Caco-2 (cell line): ENCODE measurements around the gene CFAP299. TPM values are rescaled to one million over a fixed set of nuclear protein-coding genes. Genes with fewer than 3 reads are reported as not detected.

Experiments
- BruUV-seq: library from RNA; stranded (reverse); fragments of 400-500 nt; replicated peaks from 2 replicates; lab custom pipeline; 2021; lab: Mats Ljungman, UMichigan
- CTCF ChIA-PET: fragments of 300-600 bp; sonication (Branson Sonifier 250); formaldehyde crosslinking; loops from one replicate; lab custom pipeline; 2022; ENCODE audit warnings: antibody characterized with exemption; lab: Charles Lee
- POLR2A ChIA-PET: fragments of 300-600 bp; sonication (Branson Sonifier 250); formaldehyde crosslinking; loops from one replicate; lab custom pipeline; 2022; ENCODE audit warnings: antibody characterized with exemption; lab: Charles Lee
- DNase-seq, 2 experiments: peaks; one replicate each; pipeline versions ENCODE4 v3.0.0 to v3.0.0-alpha.2; 2020 to 2022
- H3K27me3 ChIP-seq: replicated peaks from 2 replicates; pipeline ENCODE4 v1.6.0; 2011; ENCODE audit warnings: low read length; ENCODE audit not compliant: control insufficient read depth, insufficient read depth
- H3K36me3 ChIP-seq: 2 replicates; pipeline ENCODE4 v1.5.1; 2011; ENCODE audit warnings: low read length; ENCODE audit not compliant: control insufficient read depth, insufficient read depth
- H3K4me1 ChIP-seq: fragments of 250-450 bp; sonication (Bioruptor Pico); 2 replicates; pipeline ENCODE4 v1.5.1; 2020; ENCODE audit warnings: mild to moderate bottlenecking
- H3K4me3 ChIP-seq: 2 replicates; pipeline ENCODE4 v1.5.1; 2011; ENCODE audit warnings: low read depth, mild to moderate bottlenecking, control low read depth, low read length
- H3K9me3 ChIP-seq: fragments of 250-450 bp; sonication (Bioruptor Pico); 2 replicates; pipeline ENCODE4 v1.5.1; 2020; ENCODE audit warnings: mild to moderate bottlenecking, moderate library complexity
- H3K27ac Mint-ChIP-seq: one replicate; pipeline ENCODE4 v1.8.0; 2022; ENCODE audit warnings: mixed read lengths; ENCODE audit not compliant: unreplicated experiment
- H3K27me3 Mint-ChIP-seq: one replicate; pipeline ENCODE4 v1.8.0; 2022; ENCODE audit warnings: mixed read lengths; ENCODE audit not compliant: insufficient read depth, unreplicated experiment
- H3K36me3 Mint-ChIP-seq: one replicate; pipeline ENCODE4 v1.8.0; 2022; ENCODE audit warnings: mild to moderate bottlenecking, mixed read lengths; ENCODE audit not compliant: insufficient read depth, unreplicated experiment
- H3K4me1 Mint-ChIP-seq: one replicate; pipeline ENCODE4 v1.8.0; 2022; ENCODE audit warnings: low read depth, mixed read lengths; ENCODE audit not compliant: unreplicated experiment
- H3K4me3 Mint-ChIP-seq: one replicate; pipeline ENCODE4 v1.8.0; 2022; ENCODE audit warnings: mild to moderate bottlenecking, moderate library complexity, mixed read lengths; ENCODE audit not compliant: unreplicated experiment
- H3K9me3 Mint-ChIP-seq: one replicate; pipeline ENCODE4 v1.8.0; 2022; ENCODE audit warnings: mixed read lengths; ENCODE audit not compliant: unreplicated experiment
- intact Hi-C: fragments of 100-400 bp; cut with micrococcal nuclease; formaldehyde crosslinking; loops from one replicate; pipeline ENCODE4 v1.10.0; 2022; ENCODE audit not compliant: unreplicated experiment
- total RNA-seq: library from RNA; stranded (reverse); gene quantifications from 2 replicates; pipeline ENCODE4 v1.2.3, GENCODE V29; 2022
- TF ChIP-seq, protein P1 (sequence below), 2 experiments: fragments of 200-600 bp in 1 of 2; IDR thresholded peaks; 1 replicate in 1 of 2; 2 replicates in 1 of 2; pipeline versions ENCODE4 v1.5.1 to v1.8.0; 2011 to 2022; ENCODE audit warnings: antibody characterized with exemption in 1 of 2, control low read depth in 1 of 2, inconsistent platforms in 1 of 2, low read depth in 1 of 2, low read length in 1 of 2, mild to moderate bottlenecking in 1 of 2, moderate library complexity in 1 of 2; ENCODE audit not compliant: insufficient read depth in 1 of 2, severe bottlenecking in 1 of 2, unreplicated experiment in 1 of 2

CFAP299 gene
- total RNA-seq, 1 experiment from 2014 or later: not detected

DNA sequence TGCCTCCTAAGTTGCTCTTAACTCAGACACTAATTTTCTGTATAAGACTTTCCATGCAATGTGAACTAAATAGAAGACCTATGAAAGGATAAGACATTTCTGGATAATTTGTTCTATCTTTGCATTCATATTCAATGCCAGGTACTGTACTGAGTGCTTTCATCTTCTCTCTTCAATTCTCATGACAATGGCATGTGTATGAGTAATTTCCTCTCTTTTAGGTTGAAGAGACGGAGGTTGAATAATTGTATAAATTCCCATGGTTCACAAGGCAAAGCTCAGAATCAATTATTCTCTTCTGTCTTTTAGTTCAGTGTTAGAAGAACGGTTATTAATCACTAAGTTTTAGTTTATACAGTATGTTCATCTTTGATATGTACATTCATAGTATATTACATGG lies 29.3 kb upstream of the CFAP299 start:
- no peak overlapping the region for H3K27ac Mint-ChIP-seq
- CTCF ChIA-PET: no interaction called here
- H3K9me3 Mint-ChIP-seq: no peaks in the 10 kb centered on the region
- POLR2A ChIA-PET: no interaction called here
- Histone ChIP-seq H3K4me3 (no peak overlapping the region), H3K4me1 (no peaks in the 10 kb centered on the region), H3K9me3 (no peaks in the 10 kb centered on the region), H3K36me3 (no peaks in the 10 kb centered on the region), H3K27me3 (no peaks in the 10 kb centered on the region)
- no peak overlapping the region for H3K4me3 Mint-ChIP-seq
- H3K36me3 Mint-ChIP-seq: no peaks in the 10 kb centered on the region
- TF ChIP-seq, protein P1, sequence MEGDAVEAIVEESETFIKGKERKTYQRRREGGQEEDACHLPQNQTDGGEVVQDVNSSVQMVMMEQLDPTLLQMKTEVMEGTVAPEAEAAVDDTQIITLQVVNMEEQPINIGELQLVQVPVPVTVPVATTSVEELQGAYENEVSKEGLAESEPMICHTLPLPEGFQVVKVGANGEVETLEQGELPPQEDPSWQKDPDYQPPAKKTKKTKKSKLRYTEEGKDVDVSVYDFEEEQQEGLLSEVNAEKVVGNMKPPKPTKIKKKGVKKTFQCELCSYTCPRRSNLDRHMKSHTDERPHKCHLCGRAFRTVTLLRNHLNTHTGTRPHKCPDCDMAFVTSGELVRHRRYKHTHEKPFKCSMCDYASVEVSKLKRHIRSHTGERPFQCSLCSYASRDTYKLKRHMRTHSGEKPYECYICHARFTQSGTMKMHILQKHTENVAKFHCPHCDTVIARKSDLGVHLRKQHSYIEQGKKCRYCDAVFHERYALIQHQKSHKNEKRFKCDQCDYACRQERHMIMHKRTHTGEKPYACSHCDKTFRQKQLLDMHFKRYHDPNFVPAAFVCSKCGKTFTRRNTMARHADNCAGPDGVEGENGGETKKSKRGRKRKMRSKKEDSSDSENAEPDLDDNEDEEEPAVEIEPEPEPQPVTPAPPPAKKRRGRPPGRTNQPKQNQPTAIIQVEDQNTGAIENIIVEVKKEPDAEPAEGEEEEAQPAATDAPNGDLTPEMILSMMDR (IDR thresholded peaks at IDR 0.05; ENCODE audit: insufficient read depth in 1 of 2, low read depth in 1 of 2, low read length in 1 of 2, severe bottlenecking in 1 of 2, unreplicated experiment in 1 of 2): no peak
- DNase-seq: no peak
- intact Hi-C loops: no loop called here
- no TSS peak for BruUV-seq
- H3K4me1 Mint-ChIP-seq: no peaks in the 10 kb centered on the region
- peaks cover 6% of the 10 kb centered on the region for H3K27me3 Mint-ChIP-seq

DNA sequence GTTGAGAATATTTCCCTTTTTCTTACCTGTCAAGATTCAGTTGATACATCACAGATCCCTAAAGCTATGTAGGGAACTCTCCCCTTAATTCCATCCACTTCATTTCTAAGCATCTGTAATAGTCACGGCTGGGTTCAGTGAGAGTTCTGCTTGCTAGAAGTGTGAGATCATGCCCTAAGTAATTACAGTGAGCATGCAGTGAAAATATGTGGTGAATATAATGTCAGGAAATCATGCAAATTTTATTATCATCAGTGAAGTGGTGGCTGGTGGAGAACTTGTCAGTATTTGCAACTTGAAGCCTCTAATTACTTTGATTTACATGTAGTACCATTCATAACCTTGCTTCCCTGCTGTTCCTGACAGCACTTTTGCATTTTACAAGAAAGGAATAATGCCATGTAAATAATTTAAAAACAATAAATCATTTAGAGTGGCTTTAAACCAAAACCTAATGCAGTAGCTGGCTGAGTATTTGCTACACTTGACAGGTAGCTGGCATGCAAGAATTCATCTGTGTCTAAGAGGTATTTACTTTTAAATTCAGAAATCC lies 28.3 kb upstream of the CFAP299 start:
- Mint-ChIP-seq H3K4me1 (no peaks in the 10 kb centered on the region), H3K9me3 (no peaks in the 10 kb centered on the region), H3K36me3 (no peaks in the 10 kb centered on the region), H3K4me3 (no peak overlapping the region), H3K27me3 (peaks cover 9% of the 10 kb centered on the region), H3K27ac (no peak overlapping the region)
- no TSS peak for BruUV-seq
- no peak overlapping the region for H3K4me3 ChIP-seq
- no peaks in the 10 kb centered on the region for H3K9me3 ChIP-seq
- DNase-seq: no peak
- TF ChIP-seq, protein P1 (IDR thresholded peaks at IDR 0.05; ENCODE audit: insufficient read depth in 1 of 2, low read depth in 1 of 2, low read length in 1 of 2, severe bottlenecking in 1 of 2, unreplicated experiment in 1 of 2): no peak
- H3K27me3 ChIP-seq: no peaks in the 10 kb centered on the region
- intact Hi-C loops: no loop called here
- ChIA-PET POLR2A (no interaction called here), CTCF (no interaction called here)
- H3K4me1 ChIP-seq: no peaks in the 10 kb centered on the region
- H3K36me3 ChIP-seq: no peaks in the 10 kb centered on the region

DNA sequence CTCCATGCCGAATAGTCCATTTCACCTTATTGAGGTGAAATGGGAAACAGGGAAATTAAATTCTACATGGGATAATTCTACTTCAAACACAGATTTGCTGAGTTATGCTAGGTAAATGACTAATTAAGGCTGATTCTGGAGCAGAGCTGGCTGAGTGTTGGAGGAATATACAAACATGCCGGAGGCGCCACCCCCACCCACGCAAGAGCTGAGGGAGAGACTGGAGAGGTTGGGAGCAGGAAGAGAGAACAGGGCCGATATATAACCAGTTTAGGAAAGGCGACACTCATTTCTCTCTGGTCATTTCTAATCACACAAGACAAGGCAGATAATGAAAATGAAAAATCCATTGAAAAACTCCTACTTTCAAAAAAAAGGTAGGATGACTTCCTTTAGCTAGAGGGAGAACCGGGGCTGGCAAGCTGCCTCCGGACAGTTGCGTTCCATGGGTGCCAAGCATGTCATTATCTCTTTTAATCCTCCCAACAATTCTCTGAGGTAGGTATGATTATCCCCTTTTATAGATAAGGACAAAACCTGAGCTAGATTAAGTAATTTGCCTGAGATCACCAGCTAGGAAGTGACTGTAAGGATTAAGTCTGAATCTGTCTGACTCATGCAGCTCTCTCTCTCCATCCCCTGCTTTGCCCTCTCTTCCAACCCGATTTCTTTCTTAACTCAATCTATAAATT lies 27.6 kb upstream of the CFAP299 start:
- H3K4me1 Mint-ChIP-seq: no peaks in the 10 kb centered on the region
- H3K9me3 Mint-ChIP-seq: no peaks in the 10 kb centered on the region
- Histone ChIP-seq H3K4me1 (no peaks in the 10 kb centered on the region), H3K36me3 (no peaks in the 10 kb centered on the region), H3K27me3 (no peaks in the 10 kb centered on the region), H3K9me3 (no peaks in the 10 kb centered on the region), H3K4me3 (no peak overlapping the region)
- ChIA-PET CTCF (interaction anchor here (0.5 kb wide), 1 partner anchor 28 kb away, joined by 4 read pairs; the partner anchor contains the start of gene CFAP299), POLR2A (no interaction called here)
- no peaks in the 10 kb centered on the region for H3K36me3 Mint-ChIP-seq
- DNase-seq: no peak
- intact Hi-C loops: no loop called here
- H3K4me3 Mint-ChIP-seq: no peak overlapping the region
- no peak overlapping the region for H3K27ac Mint-ChIP-seq
- peaks cover 9% of the 10 kb centered on the region for H3K27me3 Mint-ChIP-seq
- BruUV-seq: no TSS peak
- TF ChIP-seq, protein P1 (IDR thresholded peaks at IDR 0.05; ENCODE audit: insufficient read depth in 1 of 2, low read depth in 1 of 2, low read length in 1 of 2, severe bottlenecking in 1 of 2, unreplicated experiment in 1 of 2): no peak
